ENCODE measurements around the gene JPT2.
"Not testable (repeated sequence)": the region's sequence is repeated elsewhere in the genome, so short reads cannot be mapped to it uniquely, and the experiment has no call there.

JPT2 gene

GRCh38 chr16:1727651-1728624 is 49.9 kb downstream of the JPT2 start:
- no peak for FAIRE-seq
- DNase-seq (ENCODE audit: insufficient read length, low spot score) = no peak

DNA sequence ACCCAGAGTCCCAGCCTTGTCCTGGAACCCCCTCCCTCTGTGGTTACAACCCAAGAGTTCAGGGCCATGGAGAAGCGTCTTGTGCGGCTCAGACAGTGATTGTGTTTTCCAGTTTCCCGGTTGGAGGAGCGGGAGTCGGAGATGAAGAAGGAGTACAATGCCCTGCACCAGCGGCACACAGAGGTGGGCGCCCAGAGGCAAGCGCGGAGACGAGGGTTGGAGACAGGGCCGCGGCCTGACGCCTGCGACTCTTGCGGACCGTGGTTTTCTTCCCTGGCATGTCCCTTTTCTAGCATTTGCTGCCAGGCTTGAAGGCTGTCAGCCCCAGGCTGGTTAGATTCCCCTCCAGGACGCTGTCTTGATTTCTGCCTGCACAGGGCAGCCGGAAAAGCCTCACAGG is 50.9 kb downstream of the JPT2 start:
- DNase-seq (ENCODE audit: insufficient read length, low spot score) = no peak
- no peak for FAIRE-seq

DNA sequence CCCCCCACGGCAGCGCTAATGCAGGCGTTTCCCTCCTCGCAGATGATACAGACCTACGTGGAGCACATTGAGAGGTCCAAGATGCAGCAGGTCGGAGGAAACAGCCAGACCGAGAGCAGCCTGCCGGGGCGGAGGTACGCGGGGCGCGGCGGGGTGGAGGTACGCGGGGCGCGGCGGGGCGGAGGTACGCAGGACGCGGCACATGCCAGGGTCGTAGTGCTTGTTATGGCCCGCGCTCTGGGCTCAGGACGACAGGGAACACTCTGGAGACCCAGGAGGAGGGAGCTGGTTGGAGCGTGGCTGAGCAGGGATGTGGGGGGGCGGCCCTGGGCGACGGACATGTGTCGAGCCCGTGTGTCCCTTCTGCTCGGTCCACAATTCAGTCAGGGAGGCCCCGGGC is 51.4 kb downstream of the JPT2 start:
- FAIRE-seq = no peak

GRCh38 chr16:1731073-1731472 is 53.0 kb downstream of the JPT2 start:
- DNase-seq (ENCODE audit: insufficient read length, low spot score) (no peak), FAIRE-seq (no peak)

More for the DNA sequence above, 51.4 kb downstream of the JPT2 start:
- no peak for DNase-seq (ENCODE audit: insufficient read length, low spot score)

DNA sequence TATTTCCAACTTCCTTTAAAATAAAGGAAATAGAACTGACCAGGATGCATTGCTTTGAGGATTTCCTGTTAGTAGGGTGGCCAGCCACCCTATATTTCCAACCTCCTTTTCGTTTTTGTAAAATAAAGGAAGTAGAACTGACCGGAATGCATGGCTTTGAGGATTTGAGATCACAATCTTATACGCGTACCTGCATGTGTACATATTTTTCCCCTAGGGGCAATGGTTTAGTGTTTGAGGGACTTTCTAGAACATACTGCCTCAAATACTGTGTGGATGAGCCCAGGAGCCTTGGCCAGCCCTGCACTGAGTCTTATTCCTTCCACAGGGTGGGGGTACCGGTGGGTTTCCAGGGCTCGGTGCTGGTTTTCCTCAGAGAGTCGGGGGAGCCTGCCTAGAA is 53.5 kb downstream of the JPT2 start:
- DNase-seq (ENCODE audit: insufficient read length, low spot score) = no peak
- no peak for FAIRE-seq

- FAIRE-seq = no peak
- no peak for DNase-seq (ENCODE audit: insufficient read length, low spot score)
Measured at GRCh38 chr16:1732071-1732470, 54.0 kb downstream of the JPT2 start.

DNA sequence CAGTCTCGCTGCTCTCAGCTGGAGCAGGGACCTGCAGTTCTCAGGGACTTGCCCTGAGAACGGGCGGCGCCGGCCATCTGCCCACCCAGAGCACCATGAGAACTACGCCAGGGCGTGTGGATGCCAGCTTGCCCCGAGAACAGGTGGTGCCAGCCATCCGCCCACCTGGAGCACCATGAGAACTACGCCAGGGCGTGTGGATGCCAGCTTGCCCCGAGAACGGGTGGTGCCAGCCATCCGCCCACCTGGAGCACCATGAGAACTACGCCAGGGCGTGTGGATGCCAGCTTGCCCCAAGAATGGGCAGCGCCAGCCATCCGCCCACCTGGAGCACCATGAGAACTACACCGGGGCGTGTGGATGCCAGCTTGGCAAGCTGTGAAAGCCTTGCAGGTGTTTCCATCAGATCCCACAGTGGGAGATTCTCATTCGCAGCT is 54.5 kb downstream of the JPT2 start:
- not testable (repeated sequence) for DNase-seq (ENCODE audit: insufficient read length, low spot score); FAIRE-seq

DNA sequence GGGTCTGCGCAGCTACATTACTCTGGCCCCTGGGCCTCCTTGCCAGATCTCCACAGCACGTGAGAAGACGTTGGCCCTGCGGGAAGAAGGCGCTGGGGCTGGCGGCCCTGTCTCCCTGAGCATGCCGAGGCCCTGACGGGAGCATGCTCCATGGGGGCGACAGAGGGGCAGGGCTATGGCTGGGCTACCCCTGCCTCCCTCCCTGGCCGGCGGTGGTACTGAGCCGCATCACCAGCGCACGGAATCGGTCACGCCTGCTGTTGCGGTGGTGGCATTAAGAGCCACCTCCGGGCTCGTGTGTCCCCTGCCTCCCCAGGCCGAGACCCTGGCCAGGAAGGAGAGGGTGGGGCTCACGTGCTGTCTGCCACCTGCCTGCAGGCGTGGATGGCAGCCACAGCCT is 56.0 kb downstream of the JPT2 start:
- no peak for DNase-seq (ENCODE audit: insufficient read length, low spot score)
- no peak for FAIRE-seq

- FAIRE-seq (no peak), DNase-seq (ENCODE audit: insufficient read length, low spot score) (no peak)
Measured at GRCh38 chr16:1734816-1735215, 56.7 kb downstream of the JPT2 start.

- FAIRE-seq (peak; percentile 60), DNase-seq (ENCODE audit: insufficient read length, low spot score) (no peak)
Measured at GRCh38 chr16:1740234-1740633, 62.2 kb downstream of the JPT2 start.

GRCh38 chr16:1740781-1741490 is 62.9 kb downstream of the JPT2 start:
- no peak for FAIRE-seq
- DNase-seq (ENCODE audit: insufficient read length, low spot score) = no peak

GRCh38 chr16:1741553-1742165 is 63.6 kb downstream of the JPT2 start:
- FAIRE-seq (no peak), DNase-seq (ENCODE audit: insufficient read length, low spot score) (no peak)

DNA sequence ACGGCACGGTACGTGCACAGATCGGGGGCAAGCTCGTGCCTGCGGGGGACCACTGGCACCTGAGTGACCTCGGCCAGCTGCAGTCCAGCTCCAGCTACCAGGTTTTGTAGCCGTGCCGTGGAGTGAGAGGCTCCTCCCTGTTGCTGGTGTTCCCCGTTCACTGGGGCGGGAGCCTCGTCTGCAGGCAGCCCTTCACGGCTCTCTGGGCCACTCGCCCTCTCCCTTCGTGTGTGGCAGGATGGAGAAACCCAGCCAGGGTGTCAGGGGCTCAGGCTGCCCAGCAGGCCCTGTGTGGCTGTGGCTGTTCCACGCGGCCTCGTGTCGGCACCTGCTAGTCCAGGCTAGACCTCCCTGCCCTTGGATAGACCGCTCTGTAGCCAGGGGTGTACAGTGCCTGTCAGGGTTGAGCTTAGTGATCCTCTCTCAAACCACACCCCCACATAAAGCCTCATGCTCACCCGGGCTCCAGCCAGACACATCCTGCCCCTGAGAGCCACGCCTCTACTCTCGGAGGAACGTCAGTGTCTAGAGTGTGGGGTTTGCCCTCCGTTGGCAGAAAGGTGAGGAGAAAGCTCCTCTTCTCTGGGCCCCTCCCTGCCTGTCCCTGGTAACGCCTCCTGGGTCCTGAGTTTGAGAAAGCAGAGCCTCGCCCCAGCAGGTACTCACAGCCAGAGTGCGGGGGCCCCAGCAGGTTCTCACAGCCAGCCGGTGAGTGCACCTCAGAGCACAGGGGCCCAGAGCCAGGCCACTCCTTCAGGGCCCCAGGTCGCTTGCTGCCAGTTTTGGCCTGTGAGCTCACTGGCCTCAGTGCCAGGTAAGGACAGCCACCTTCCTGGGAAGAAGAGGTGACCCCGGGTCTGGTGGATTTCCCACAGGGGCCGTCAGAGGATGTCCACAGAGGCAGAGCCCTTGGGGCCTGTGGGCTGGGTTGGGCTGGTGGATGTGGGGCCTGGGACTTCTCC is 65.6 kb downstream of the JPT2 start:
- DNase-seq (ENCODE audit: insufficient read length, low spot score) (no peak), FAIRE-seq (no peak)

GRCh38 chr16:1744338-1744840 is 66.3 kb downstream of the JPT2 start:
- FAIRE-seq (no peak), DNase-seq (ENCODE audit: insufficient read length, low spot score) (no peak)

- peak; percentile 80 for DNase-seq (ENCODE audit: insufficient read length, low spot score)
- FAIRE-seq = peak; percentile 92
Measured at GRCh38 chr16:1745181-1745899, 67.3 kb downstream of the JPT2 start.

- peak; percentile 89 for FAIRE-seq
- DNase-seq (ENCODE audit: insufficient read length, low spot score) = peak; percentile 95
Measured at GRCh38 chr16:1745900-1746692, 68.0 kb downstream of the JPT2 start.

DNA sequence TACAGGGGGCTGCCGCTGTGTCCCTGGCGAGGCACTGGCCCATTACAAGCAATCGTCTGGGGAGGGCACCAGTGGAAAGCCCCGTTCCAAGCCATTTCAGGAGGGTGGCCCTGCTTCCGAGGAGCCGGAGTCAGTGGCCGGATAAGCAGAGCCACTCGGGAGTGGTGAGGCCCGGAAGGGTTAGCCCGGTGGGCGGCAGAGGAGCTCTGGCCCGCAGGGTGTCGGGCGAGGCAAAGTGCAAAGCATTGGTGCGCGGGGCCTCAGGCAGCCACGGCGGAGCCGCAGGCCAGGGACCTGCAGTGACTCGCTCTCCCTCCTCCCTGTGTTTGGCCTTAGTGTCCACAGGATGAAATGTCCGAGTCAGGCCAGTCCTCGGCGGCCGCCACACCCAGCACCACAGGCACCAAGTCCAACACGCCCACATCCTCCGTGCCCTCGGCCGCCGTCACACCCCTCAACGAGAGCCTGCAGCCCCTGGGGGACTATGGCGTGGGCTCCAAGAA is 68.7 kb downstream of the JPT2 start:
- DNase-seq (ENCODE audit: insufficient read length, low spot score) = peak; percentile 47
- peak; percentile 70 for FAIRE-seq

GRCh38 chr16:1747934-1748333 is 69.9 kb downstream of the JPT2 start:
- FAIRE-seq = no peak
- DNase-seq (ENCODE audit: insufficient read length, low spot score) = no peak

Measured in HTR-8/SVneo (cell line).